C4-2B (cell line): ENCODE data around the gene LHFPL6.

Source experiments
- ZFX ChIP-seq: fragments of 450-650 bp; IDR thresholded peaks from 2 replicates; pipeline ENCODE4 v1.6.1; 2017
- TF ChIP-seq, protein P1 (sequence below): fragments of 450-650 bp; conservative IDR thresholded peaks from 2 replicates; pipeline ENCODE4 v1.5.1; 2017; ENCODE audit warnings: mild to moderate bottlenecking

DNA sequence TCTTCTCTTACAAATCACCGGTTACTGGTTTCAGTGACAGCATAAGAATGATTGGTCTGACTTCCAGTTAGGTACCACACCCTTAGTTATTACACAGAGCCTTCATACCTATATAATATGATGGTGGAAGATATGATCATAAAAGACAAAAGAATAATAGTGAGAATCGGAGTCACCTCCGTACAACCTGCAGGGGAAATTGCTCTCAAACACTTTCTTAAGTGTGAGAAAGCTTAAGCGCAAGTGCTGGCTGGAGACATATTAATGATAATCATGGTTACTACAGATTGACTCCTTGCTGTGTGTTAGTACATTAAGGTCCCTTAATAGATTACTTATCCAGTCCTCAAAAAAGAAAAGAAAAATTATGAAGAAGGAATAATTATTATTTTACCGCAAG, 1.8 kb upstream of the LHFPL6 start:
- TF ChIP-seq, protein P1, sequence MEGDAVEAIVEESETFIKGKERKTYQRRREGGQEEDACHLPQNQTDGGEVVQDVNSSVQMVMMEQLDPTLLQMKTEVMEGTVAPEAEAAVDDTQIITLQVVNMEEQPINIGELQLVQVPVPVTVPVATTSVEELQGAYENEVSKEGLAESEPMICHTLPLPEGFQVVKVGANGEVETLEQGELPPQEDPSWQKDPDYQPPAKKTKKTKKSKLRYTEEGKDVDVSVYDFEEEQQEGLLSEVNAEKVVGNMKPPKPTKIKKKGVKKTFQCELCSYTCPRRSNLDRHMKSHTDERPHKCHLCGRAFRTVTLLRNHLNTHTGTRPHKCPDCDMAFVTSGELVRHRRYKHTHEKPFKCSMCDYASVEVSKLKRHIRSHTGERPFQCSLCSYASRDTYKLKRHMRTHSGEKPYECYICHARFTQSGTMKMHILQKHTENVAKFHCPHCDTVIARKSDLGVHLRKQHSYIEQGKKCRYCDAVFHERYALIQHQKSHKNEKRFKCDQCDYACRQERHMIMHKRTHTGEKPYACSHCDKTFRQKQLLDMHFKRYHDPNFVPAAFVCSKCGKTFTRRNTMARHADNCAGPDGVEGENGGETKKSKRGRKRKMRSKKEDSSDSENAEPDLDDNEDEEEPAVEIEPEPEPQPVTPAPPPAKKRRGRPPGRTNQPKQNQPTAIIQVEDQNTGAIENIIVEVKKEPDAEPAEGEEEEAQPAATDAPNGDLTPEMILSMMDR, result no peak
- TF ChIP-seq ZFX, result no peak
